Measurements from ENCODE around the gene C1orf74. TPM values are rescaled to one million over a fixed set of nuclear protein-coding genes. Genes with fewer than 3 reads are reported as not detected.
A peak's percentile ranks its signal among the peaks of the same experiment; 100 is the strongest.
"Not testable (repeated sequence)": the region's sequence is repeated elsewhere in the genome, so short reads cannot be mapped to it uniquely, and the experiment has no call there.

Gene C1orf74
- total RNA-seq, 1 donor from 2014 or later, result 0.11 TPM

GRCh38 chr1:209803568-209803967, 19.2 kb upstream of the C1orf74 start:
- DNase-seq (ENCODE audit: low spot score in 2 of 2), result no peak
- peaks cover 0 to 16% of the 10 kb centered on the region in 2 donors for H3K4me1 ChIP-seq
- H3K27ac ChIP-seq, result no peak overlapping the region
- no peaks in the 10 kb centered on the region for H3K9me3 ChIP-seq
- H3K4me3 ChIP-seq, result no peak overlapping the region
- H3K36me3 ChIP-seq, result no peaks in the 10 kb centered on the region
- H3K27me3 ChIP-seq, result no peaks in the 10 kb centered on the region
- intact Hi-C loops (cut with DNase I), result no loop called here
- no peak for TF ChIP-seq CTCF (IDR thresholded peaks at IDR 0.05)

- no peak for DNase-seq (ENCODE audit: low spot score in 2 of 2)
- no peak for TF ChIP-seq CTCF (IDR thresholded peaks at IDR 0.05)
- Histone ChIP-seq H3K36me3 (no peaks in the 10 kb centered on the region), H3K27ac (peak overlapping the region in 1 of 2 donors; percentile 69), H3K27me3 (no peaks in the 10 kb centered on the region), H3K9me3 (no peaks in the 10 kb centered on the region), H3K4me1 (peaks cover 0 to 16% of the 10 kb centered on the region in 2 donors), H3K4me3 (no peak overlapping the region)
- intact Hi-C loops (cut with DNase I), result no loop called here
Observed at GRCh38 chr1:209802780-209803152, 18.4 kb upstream of the C1orf74 start.

GRCh38 chr1:209802117-209802779, 17.9 kb upstream of the C1orf74 start:
- no peaks in the 10 kb centered on the region for H3K36me3 ChIP-seq
- H3K4me3 ChIP-seq, result no peak overlapping the region
- no peak for DNase-seq (ENCODE audit: low spot score in 2 of 2)
- H3K4me1 ChIP-seq, result peaks cover 0 to 16% of the 10 kb centered on the region in 2 donors
- no peaks in the 10 kb centered on the region for H3K27me3 ChIP-seq
- TF ChIP-seq CTCF (IDR thresholded peaks at IDR 0.05), result no peak
- intact Hi-C loops (cut with DNase I), result no loop called here
- peak overlapping the region; percentile 56 to 69 for H3K27ac ChIP-seq
- no peaks in the 10 kb centered on the region for H3K9me3 ChIP-seq

GRCh38 chr1:209800984-209801834, 16.9 kb upstream of the C1orf74 start:
- Histone ChIP-seq H3K27me3 (no peaks in the 10 kb centered on the region), H3K36me3 (no peaks in the 10 kb centered on the region), H3K4me1 (peaks cover 0 to 16% of the 10 kb centered on the region in 2 donors), H3K4me3 (no peak overlapping the region), H3K27ac (peak overlapping the region; percentile 56 to 69), H3K9me3 (no peaks in the 10 kb centered on the region)
- intact Hi-C loops (cut with DNase I), result no loop called here
- no peak for DNase-seq (ENCODE audit: low spot score in 2 of 2)
- no peak for TF ChIP-seq CTCF (IDR thresholded peaks at IDR 0.05)

GRCh38 chr1:209797978-209798639, 13.8 kb upstream of the C1orf74 start:
- peaks cover 0 to 11% of the 10 kb centered on the region in 2 donors for H3K4me1 ChIP-seq
- intact Hi-C loops (cut with DNase I), result no loop called here
- no peaks in the 10 kb centered on the region for H3K27me3 ChIP-seq
- no peak overlapping the region for H3K27ac ChIP-seq
- no peak overlapping the region for H3K4me3 ChIP-seq
- no peak for DNase-seq (ENCODE audit: low spot score in 2 of 2)
- no peaks in the 10 kb centered on the region for H3K9me3 ChIP-seq
- H3K36me3 ChIP-seq, result no peaks in the 10 kb centered on the region
- no peak for TF ChIP-seq CTCF (IDR thresholded peaks at IDR 0.05)

GRCh38 chr1:209793711-209794110, 9.4 kb upstream of the C1orf74 start:
- H3K36me3 ChIP-seq, result not testable (repeated sequence)

More at GRCh38 chr1:209793711-209794110, 9.4 kb upstream of the C1orf74 start:
- DNase-seq (ENCODE audit: low spot score in 2 of 2); H3K27me3 ChIP-seq; H3K27ac ChIP-seq; intact Hi-C loops (cut with DNase I); H3K4me1 ChIP-seq; H3K4me3 ChIP-seq; H3K9me3 ChIP-seq: not testable (repeated sequence)
